GM20000 (cell line): Measurements from ENCODE around the gene FHOD1.

ENCODE experiments used
- DNase-seq: peaks from one replicate; pipeline ENCODE4 v3.0.0; 2012; ENCODE audit warnings: low spot score
- CTCF ChIP-seq: IDR thresholded peaks from 2 replicates; pipeline ENCODE4 v1.5.1; 2012; ENCODE audit warnings: mild to moderate bottlenecking, control low read depth; ENCODE audit errors: extremely low read depth, missing control alignments

Gene FHOD1

GRCh38 chr16:67187175-67187890 lies 59.9 kb downstream of the FHOD1 start:
- TF ChIP-seq CTCF = no peak

DNA sequence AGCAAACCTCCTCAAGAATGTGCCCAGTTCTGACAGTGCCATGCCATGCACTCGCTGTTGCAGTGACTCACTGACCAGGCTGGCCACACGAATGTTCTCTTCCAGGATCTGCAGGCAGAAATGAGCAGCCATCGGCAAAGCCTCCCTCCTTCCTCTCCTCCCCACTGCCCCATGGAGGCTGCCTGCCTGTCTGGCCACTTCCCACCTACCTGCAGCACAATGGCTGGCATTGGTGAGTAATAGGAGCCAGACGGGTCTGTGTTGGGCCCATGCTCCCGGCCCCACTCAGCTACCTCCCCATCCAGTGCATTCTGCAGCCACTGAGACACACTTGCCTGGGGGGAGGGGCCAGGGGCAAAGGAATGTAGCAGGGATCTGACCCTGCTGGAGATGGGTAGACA lies 60.7 kb downstream of the FHOD1 start:
- no peak for TF ChIP-seq CTCF
- no peak for DNase-seq

More at GRCh38 chr16:67187175-67187890, 59.9 kb downstream of the FHOD1 start:
- DNase-seq = no peak

- DNase-seq = no peak
- no peak for TF ChIP-seq CTCF
Observed at GRCh38 chr16:67185651-67186134, 61.6 kb downstream of the FHOD1 start.

GRCh38 chr16:67184995-67185650 lies 62.2 kb downstream of the FHOD1 start:
- peak; percentile 87 for DNase-seq
- TF ChIP-seq CTCF = peak; percentile 78

- peak; percentile 47 for DNase-seq
Observed at GRCh38 chr16:67184453-67184994, 62.8 kb downstream of the FHOD1 start.

GRCh38 chr16:67183627-67184452 lies 63.4 kb downstream of the FHOD1 start, which contains the start of gene MATCAP1:
MATCAP1 (minus strand) TSS chr16:67183963; CDS start chr16:67180610, 3,353 bp downstream.
- DNase-seq = peak; percentile 100
- TF ChIP-seq CTCF = no peak

More at GRCh38 chr16:67184453-67184994, 62.8 kb downstream of the FHOD1 start:
- no peak for TF ChIP-seq CTCF
